Measurements from ENCODE around the gene RIMS1.

Gene RIMS1

GRCh38 chr6:72416744-72417465 lies 530.6 kb downstream of the RIMS1 start:
- no peak for TF ChIP-seq CTCF (IDR thresholded peaks at IDR 0.05; ENCODE audit: low read depth, low read length)
- H3K9me3 ChIP-seq: no peaks in the 10 kb centered on the region
- no peaks in the 10 kb centered on the region; the same call in 1 of the 2 replicates for H3K27me3 ChIP-seq
- no peak for DNase-seq
- H3K4me3 ChIP-seq (ENCODE audit: low read depth, low read length): no peak overlapping the region
- H3K36me3 ChIP-seq: no peaks in the 10 kb centered on the region
- H3K4me1 ChIP-seq: no peaks in the 10 kb centered on the region

GRCh38 chr6:72417759-72418158 lies 531.4 kb downstream of the RIMS1 start:
- no peaks in the 10 kb centered on the region for H3K36me3 ChIP-seq
- no peak for TF ChIP-seq CTCF (IDR thresholded peaks at IDR 0.05; ENCODE audit: low read depth, low read length)
- DNase-seq: no peak
- H3K4me1 ChIP-seq: no peaks in the 10 kb centered on the region
- H3K27me3 ChIP-seq: no peaks in the 10 kb centered on the region; the same call in 1 of the 2 replicates
- H3K9me3 ChIP-seq: no peaks in the 10 kb centered on the region
- H3K4me3 ChIP-seq (ENCODE audit: low read depth, low read length): no peak overlapping the region

- no peaks in the 10 kb centered on the region for H3K4me1 ChIP-seq
- TF ChIP-seq CTCF (IDR thresholded peaks at IDR 0.05; ENCODE audit: low read depth, low read length): no peak
- no peak overlapping the region for H3K4me3 ChIP-seq (ENCODE audit: low read depth, low read length)
- no peaks in the 10 kb centered on the region; the same call in 1 of the 2 replicates for H3K27me3 ChIP-seq
- H3K36me3 ChIP-seq: no peaks in the 10 kb centered on the region
- no peaks in the 10 kb centered on the region for H3K9me3 ChIP-seq
- no peak for DNase-seq
Measured at GRCh38 chr6:72418495-72418894, 532.1 kb downstream of the RIMS1 start.

GRCh38 chr6:72419966-72420365 lies 533.6 kb downstream of the RIMS1 start:
- DNase-seq: no peak
- H3K4me1 ChIP-seq: no peaks in the 10 kb centered on the region

GRCh38 chr6:72420409-72420808 lies 534.1 kb downstream of the RIMS1 start:
- Histone ChIP-seq H3K4me3 (ENCODE audit: low read depth, low read length) (no peak overlapping the region), H3K4me1 (no peaks in the 10 kb centered on the region), H3K36me3 (no peaks in the 10 kb centered on the region), H3K27me3 (no peaks in the 10 kb centered on the region; the same call in 1 of the 2 replicates), H3K9me3 (no peaks in the 10 kb centered on the region)
- no peak for TF ChIP-seq CTCF (IDR thresholded peaks at IDR 0.05; ENCODE audit: low read depth, low read length)
- no peak for DNase-seq

More at GRCh38 chr6:72419966-72420365, 533.6 kb downstream of the RIMS1 start:
- H3K9me3 ChIP-seq: no peaks in the 10 kb centered on the region
- TF ChIP-seq CTCF (IDR thresholded peaks at IDR 0.05; ENCODE audit: low read depth, low read length): no peak
- H3K27me3 ChIP-seq: no peaks in the 10 kb centered on the region; the same call in 1 of the 2 replicates
- no peaks in the 10 kb centered on the region for H3K36me3 ChIP-seq
- no peak overlapping the region for H3K4me3 ChIP-seq (ENCODE audit: low read depth, low read length)

GRCh38 chr6:72421387-72421786 lies 535.0 kb downstream of the RIMS1 start:
- DNase-seq: no peak
- Histone ChIP-seq H3K4me3 (ENCODE audit: low read depth, low read length) (no peak overlapping the region), H3K9me3 (no peaks in the 10 kb centered on the region), H3K4me1 (no peaks in the 10 kb centered on the region), H3K27me3 (no peaks in the 10 kb centered on the region; the same call in 1 of the 2 replicates), H3K36me3 (no peaks in the 10 kb centered on the region)
- no peak for TF ChIP-seq CTCF (IDR thresholded peaks at IDR 0.05; ENCODE audit: low read depth, low read length)
